Endothelial cell of umbilical vein (primary cell): ENCODE data around the gene DMRT1. TPM values are rescaled to one million over a fixed set of nuclear protein-coding genes. Genes with fewer than 3 reads are reported as not detected.

Experiments used
- BruUV-seq: library from RNA; stranded (reverse); fragments of 400-500 nt; replicated peaks from 2 replicates; lab custom pipeline; 2021; lab: Mats Ljungman, UMichigan
- CTCF ChIA-PET: fragments of 300-600, 350-600 bp; sonication (Branson Sonifier 250); formaldehyde crosslinking; loops from one replicate; lab custom pipeline; 2021; ENCODE audit warnings: antibody characterized with exemption, inconsistent platforms; lab: Charles Lee
- POLR2A ChIA-PET: fragments of 300-600, 350-600 bp; sonication (Branson Sonifier 250); formaldehyde crosslinking; loops from one replicate; lab custom pipeline; 2021; ENCODE audit warnings: antibody characterized with exemption, inconsistent platforms; lab: Charles Lee
- DNase-seq: peaks from one replicate; pipeline ENCODE4 v3.0.0-alpha.2; 2011; ENCODE audit warnings: low read depth, low spot score
- FAIRE-seq: peaks from 2 replicates; lab custom pipeline; 2011; peaks lifted over from hg19 to GRCh38; lab: Jason Lieb, UNC
- H2AFZ ChIP-seq: 2 replicates; pipeline ENCODE4 v1.6.0; 2012; ENCODE audit warnings: low read depth, low read length, control low read depth, inconsistent platforms
- H3K27ac ChIP-seq: 2 replicates; pipeline ENCODE4 v1.5.1; 2011; ENCODE audit warnings: low read depth, mild to moderate bottlenecking, control low read depth, low read length, moderate library complexity; ENCODE audit not compliant: insufficient read depth
- H3K27me3 ChIP-seq, 2 experiments: 2 replicates each; pipeline versions ENCODE4 v1.6.0 to v1.6.1; 2011; ENCODE audit warnings: low read length in 2 of 2, mixed read lengths in 1 of 2; ENCODE audit not compliant: control insufficient read depth in 2 of 2, insufficient read depth in 2 of 2
- H3K36me3 ChIP-seq, 2 experiments: 2 replicates in 1 of 2; 3 replicates in 1 of 2; pipeline ENCODE4 v1.5.1; 2011; ENCODE audit warnings: low read length in 2 of 2, mild to moderate bottlenecking in 1 of 2, moderate library complexity in 1 of 2; ENCODE audit not compliant: control insufficient read depth in 2 of 2, insufficient read depth in 2 of 2; ENCODE audit errors: extremely low read depth in 1 of 2
- H3K4me1 ChIP-seq: 3 replicates; pipeline ENCODE4 v1.5.1; 2011; ENCODE audit warnings: mild to moderate bottlenecking, low read length; ENCODE audit not compliant: control insufficient read depth, insufficient read depth; ENCODE audit errors: extremely low read depth
- H3K4me2 ChIP-seq: 2 replicates; pipeline ENCODE4 v1.6.1; 2011; ENCODE audit warnings: low read length, control low read depth, mixed read lengths; ENCODE audit not compliant: insufficient read depth
- H3K4me3 ChIP-seq, 3 experiments: fragments of 200-600 bp in 1 of 3; sonication (generic), shearing (Covaris generic) in 1 of 3; replicated peaks in 1 of 3; 2 replicates each; pipeline ENCODE4 v1.5.1; 2011 to 2016; ENCODE audit warnings: control low read depth in 3 of 3, low read length in 3 of 3, mild to moderate bottlenecking in 2 of 3, inconsistent platforms in 1 of 3, low read depth in 1 of 3, moderate library complexity in 1 of 3; ENCODE audit not compliant: insufficient read depth in 1 of 3
- H3K79me2 ChIP-seq: 2 replicates; pipeline ENCODE4 v1.6.0; 2012; ENCODE audit warnings: low read length, inconsistent platforms; ENCODE audit not compliant: control insufficient read depth, insufficient read depth
- H3K9ac ChIP-seq: replicated peaks from 2 replicates; pipeline ENCODE3; 2011; ENCODE audit warnings: low read length, control low read depth; ENCODE audit not compliant: insufficient read depth; ENCODE audit errors: extremely low read depth
- H3K9me1 ChIP-seq: replicated peaks from 3 replicates; pipeline ENCODE4 v1.6.0; 2011; ENCODE audit warnings: mild to moderate bottlenecking, low read length; ENCODE audit not compliant: control insufficient read depth, insufficient read depth; ENCODE audit errors: extremely low read depth
- H3K9me3 ChIP-seq: replicated peaks from 2 replicates; pipeline ENCODE4 v1.5.1; 2012; ENCODE audit warnings: low read length, inconsistent platforms; ENCODE audit not compliant: control insufficient read depth, insufficient read depth
- H4K20me1 ChIP-seq: replicated peaks from 2 replicates; pipeline ENCODE3; 2011; ENCODE audit warnings: mild to moderate bottlenecking, low read length; ENCODE audit not compliant: control insufficient read depth, insufficient read depth; ENCODE audit errors: extremely low read depth
- CTCF ChIP-seq, 2 donors: IDR thresholded peaks; 1 replicate in 1 of 2; 2 replicates in 1 of 2; pipeline ENCODE4 v1.5.1; 2011; ENCODE audit warnings: low read length in 2 of 2, mild to moderate bottlenecking in 2 of 2, moderate library complexity in 2 of 2, control low read depth in 1 of 2, inconsistent platforms in 1 of 2, low read depth in 1 of 2; ENCODE audit not compliant: insufficient read depth in 1 of 2; ENCODE audit errors: extremely low read depth in 1 of 2
- GATA2 ChIP-seq: IDR thresholded peaks from 2 replicates; pipeline ENCODE4 v1.7.0; 2011; ENCODE audit warnings: low read depth, mild to moderate bottlenecking, moderate library complexity, mixed read lengths, low read length; ENCODE audit not compliant: insufficient read length, insufficient read depth
- MYC ChIP-seq: IDR thresholded peaks from one replicate; pipeline ENCODE4 v1.6.1; 2011; ENCODE audit warnings: mild to moderate bottlenecking, low read depth, low read length
- POLR2A ChIP-seq: IDR thresholded peaks from 2 replicates; pipeline ENCODE4 v1.6.1; 2012; ENCODE audit warnings: low read depth, mild to moderate bottlenecking, control low read depth, low read length
- POLR2AphosphoS5 ChIP-seq: IDR thresholded peaks from 2 replicates; pipeline ENCODE4 v1.6.1; 2012; ENCODE audit warnings: low read depth, mild to moderate bottlenecking, control low read depth, low read length, moderate library complexity; ENCODE audit not compliant: insufficient read depth
- dilution Hi-C: fragments of 300-500 bp; cut with MboI; formaldehyde crosslinking; loops from one replicate; pipeline ENCODE4 v1.15.0; 2019; ENCODE audit warnings: low sequenced_read_pairs; ENCODE audit not compliant: extremely low pct_ligation_motif_present
- intact Hi-C: fragments of 100-400 bp; cut with micrococcal nuclease; formaldehyde crosslinking; loops from one replicate; pipeline ENCODE4 v1.10.0; 2022
- polyA plus RNA-seq, 4 experiments: library from polyadenylated mRNA; depleted of rRNA in 3 of 4; stranded (reverse) in 3 of 4; unstranded in 1 of 4; fragments of >200 nt; gene quantifications; 2 replicates each; pipeline versions ENCODE4 v1.2.1 to v1.2.3, GENCODE V29; 2011 to 2012; ENCODE audit warnings: missing spikeins in 1 of 4
- total RNA-seq: library from RNA; stranded (reverse); gene quantifications from 2 replicates; pipeline ENCODE4 v1.2.3, GENCODE V29; 2021

DMRT1 gene
- total and polyA plus RNA-seq, 2 donors (not counting 3 experiments of a cell fraction or from before 2014, with no cell fraction given) = 0.08 to 0.20 TPM

- no peak for FAIRE-seq
- Histone ChIP-seq H3K36me3 (no peaks in the 10 kb centered on the region), H3K27ac (no peak overlapping the region), H3K27me3 (peaks cover 40 to 58% of the 10 kb centered on the region in 2 experiments), H2AFZ (no peak overlapping the region), H3K9me1 (no peaks in the 10 kb centered on the region), H4K20me1 (no peaks in the 10 kb centered on the region), H3K9me3 (no peaks in the 10 kb centered on the region), H3K4me2 (no peak overlapping the region), H3K79me2 (no peaks in the 10 kb centered on the region), H3K4me1 (no peaks in the 10 kb centered on the region), H3K4me3 (no peak overlapping the region), H3K9ac (no peak overlapping the region)
- CTCF ChIA-PET = interaction anchor here (2.5 kb wide), 1 partner anchor 22 kb away, joined by 10 read pairs; no protein-coding TSS in a partner anchor
- no TSS peak for BruUV-seq
- intact Hi-C loops = no loop called here
- no peak for DNase-seq
- POLR2A ChIA-PET = interaction anchor here (0.6 kb wide), 1 partner anchor 509 kb away, joined by 4 read pairs; no protein-coding TSS in a partner anchor
- dilution Hi-C loops = no loop called here
- TF ChIP-seq GATA2 = no peak
- TF ChIP-seq MYC = no peak
- no peak for TF ChIP-seq POLR2A
- TF ChIP-seq POLR2AphosphoS5 = no peak
- no peak for TF ChIP-seq CTCF (IDR thresholded peaks at IDR 0.05; ENCODE audit: extremely low read depth in 1 of 2, insufficient read depth in 1 of 2, low read depth in 1 of 2, low read length in 2 of 2)
Measured at GRCh38 chr9:982394-983230, 141.1 kb downstream of the DMRT1 start.
